ENCODE measurements around the gene TOMM40. TPM values are rescaled to one million over a fixed set of nuclear protein-coding genes. Genes with fewer than 3 reads are reported as not detected.

The TOMM40 gene
- total RNA-seq, 1 experiment from 2014 or later: 83.6 TPM

DNA sequence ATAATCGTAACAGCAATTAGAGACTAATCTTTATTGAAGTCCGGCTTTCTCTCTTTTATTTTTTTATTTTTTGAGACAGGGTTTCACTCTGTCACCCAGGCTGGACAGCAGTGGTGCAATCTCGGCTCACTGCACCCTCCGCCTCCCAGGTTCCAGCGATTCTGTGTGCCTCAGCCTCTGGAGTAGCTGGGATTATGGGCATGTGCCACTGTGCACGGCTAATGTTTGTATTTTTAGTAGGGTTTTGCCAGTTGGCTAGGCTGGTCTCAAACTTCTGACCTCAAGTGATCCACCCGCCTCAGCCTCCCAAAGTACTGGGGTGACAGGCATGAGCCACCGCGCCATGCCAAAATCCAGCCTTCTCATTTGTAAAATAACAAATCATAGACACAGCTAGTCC, 58.5 kb downstream of the TOMM40 start:
- ChIA-PET POLR2A (ENCODE audit: unreplicated experiment) (no interaction called here), CTCF (no interaction called here)
- intact Hi-C loops (cut with micrococcal nuclease; ENCODE audit: unreplicated experiment): no loop called here
- Histone ChIP-seq H3K36me3 (ENCODE audit: low read depth) (no peaks in the 10 kb centered on the region), H3K9me3 (ENCODE audit: insufficient read depth, low read depth) (no peaks in the 10 kb centered on the region), H3K79me2 (ENCODE audit: low read depth) (peaks cover 11% of the 10 kb centered on the region), H3K4me1 (replicated peaks; ENCODE audit: insufficient read depth) (0 out of 2 replicates have a peak, but pooled peaks cover 5% of the 10 kb centered on the region), H3K9me2 (ENCODE audit: insufficient read depth) (no peaks in the 10 kb centered on the region), H3K27ac (no peak overlapping the region), H3F3A (ENCODE audit: insufficient read depth, low read depth) (peaks cover 18% of the 10 kb centered on the region; the same call in 1 of the 2 replicates), H2AFZ (no peak overlapping the region), H4K20me1 (ENCODE audit: insufficient read depth) (0 out of 2 replicates have a peak, but pooled peaks cover 3% of the 10 kb centered on the region), H3K27me3 (ENCODE audit: insufficient read depth, low read depth) (no peaks in the 10 kb centered on the region), H3K4me3 (no peak overlapping the region), H3K4me2 (no peak overlapping the region)
- TF ChIP-seq, protein P1, sequence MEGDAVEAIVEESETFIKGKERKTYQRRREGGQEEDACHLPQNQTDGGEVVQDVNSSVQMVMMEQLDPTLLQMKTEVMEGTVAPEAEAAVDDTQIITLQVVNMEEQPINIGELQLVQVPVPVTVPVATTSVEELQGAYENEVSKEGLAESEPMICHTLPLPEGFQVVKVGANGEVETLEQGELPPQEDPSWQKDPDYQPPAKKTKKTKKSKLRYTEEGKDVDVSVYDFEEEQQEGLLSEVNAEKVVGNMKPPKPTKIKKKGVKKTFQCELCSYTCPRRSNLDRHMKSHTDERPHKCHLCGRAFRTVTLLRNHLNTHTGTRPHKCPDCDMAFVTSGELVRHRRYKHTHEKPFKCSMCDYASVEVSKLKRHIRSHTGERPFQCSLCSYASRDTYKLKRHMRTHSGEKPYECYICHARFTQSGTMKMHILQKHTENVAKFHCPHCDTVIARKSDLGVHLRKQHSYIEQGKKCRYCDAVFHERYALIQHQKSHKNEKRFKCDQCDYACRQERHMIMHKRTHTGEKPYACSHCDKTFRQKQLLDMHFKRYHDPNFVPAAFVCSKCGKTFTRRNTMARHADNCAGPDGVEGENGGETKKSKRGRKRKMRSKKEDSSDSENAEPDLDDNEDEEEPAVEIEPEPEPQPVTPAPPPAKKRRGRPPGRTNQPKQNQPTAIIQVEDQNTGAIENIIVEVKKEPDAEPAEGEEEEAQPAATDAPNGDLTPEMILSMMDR (conservative IDR thresholded peaks at IDR 0.05): no peak
- no peak for TF ChIP-seq EZH2 (IDR thresholded peaks at IDR 0.05; ENCODE audit: low read depth)
- BruUV-seq (replicated peaks): no TSS peak
- DNase-seq: no peak

DNA sequence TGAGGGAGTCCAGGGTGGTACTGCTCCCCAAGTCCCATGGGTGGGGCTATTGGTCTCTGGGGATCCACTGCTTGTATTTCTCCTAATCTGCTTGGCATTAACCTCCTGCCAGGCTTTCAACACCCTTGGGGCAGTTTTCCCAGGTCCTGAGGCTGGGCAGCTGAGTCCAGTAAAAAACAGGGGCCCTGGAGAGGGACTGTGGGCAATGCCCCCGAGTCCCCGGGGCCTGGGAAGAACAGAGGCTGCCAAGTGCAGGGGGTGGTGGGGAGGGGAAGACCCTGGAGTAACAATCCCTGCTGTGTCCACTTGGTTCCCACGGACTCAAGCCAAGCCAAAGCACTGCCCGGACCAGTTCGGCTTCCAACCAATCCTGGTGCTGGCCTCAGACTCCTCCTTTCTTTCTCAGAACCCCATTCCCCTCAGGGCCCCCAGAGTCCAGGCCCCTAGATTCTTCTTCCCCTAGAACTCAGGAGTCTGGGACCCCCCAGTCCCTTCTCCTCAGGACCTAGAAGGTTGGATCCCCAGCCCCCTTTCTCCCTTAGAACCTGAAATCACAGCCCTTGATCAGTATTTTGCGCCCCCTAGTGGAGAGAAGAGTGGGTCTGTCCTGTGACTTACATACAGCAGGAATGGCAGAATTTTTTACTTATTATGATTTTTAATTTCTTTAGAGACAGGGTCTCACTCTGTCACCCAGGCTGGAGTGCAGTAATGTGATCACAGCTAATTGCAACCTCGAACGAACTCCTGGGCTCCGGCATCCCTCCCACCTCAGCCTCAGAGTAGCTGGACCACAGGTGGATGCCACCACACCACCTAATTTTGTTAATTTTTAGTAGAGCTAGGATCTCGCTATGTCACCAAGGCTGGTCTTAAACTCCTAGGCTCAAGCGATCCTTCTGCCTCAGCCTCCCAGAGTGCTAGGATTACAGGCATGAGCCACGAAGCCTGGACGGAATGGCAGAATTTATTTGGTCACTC, 60.4 kb downstream of the TOMM40 start:
- peaks cover 23% of the 10 kb centered on the region for H3K79me2 ChIP-seq (ENCODE audit: low read depth)
- no peak overlapping the region for H2AFZ ChIP-seq
- ChIA-PET CTCF (interaction anchor here (0.6 kb wide), 1 partner anchor 296 kb away, joined by 3 read pairs; no protein-coding TSS in a partner anchor), POLR2A (ENCODE audit: unreplicated experiment) (interaction anchor here (0.6 kb wide), 2 partner anchors 186 to 730 kb away, joined by 18 to 29 read pairs; no protein-coding TSS in a partner anchor)
- no peak overlapping the region for H3K4me3 ChIP-seq
- intact Hi-C loops (cut with micrococcal nuclease; ENCODE audit: unreplicated experiment): loop anchor here (10.0 kb wide), 2 partner anchors 177 to 377 kb away; partner anchors contain the start of gene CBLC
- no peak overlapping the region for H3K27ac ChIP-seq
- no peak overlapping the region for H3K4me2 ChIP-seq
- no peaks in the 10 kb centered on the region for H3K27me3 ChIP-seq (ENCODE audit: insufficient read depth, low read depth)
- peak; percentile 49 to 56 for DNase-seq
- H3K36me3 ChIP-seq (ENCODE audit: low read depth): no peaks in the 10 kb centered on the region
- peaks cover 13% of the 10 kb centered on the region for H4K20me1 ChIP-seq (ENCODE audit: insufficient read depth)
- BruUV-seq (replicated peaks): no TSS peak
- TF ChIP-seq, protein P1 (conservative IDR thresholded peaks at IDR 0.05): peak; percentile 98
- no peak for TF ChIP-seq EZH2 (IDR thresholded peaks at IDR 0.05; ENCODE audit: low read depth)
- no peaks in the 10 kb centered on the region for H3K9me3 ChIP-seq (ENCODE audit: insufficient read depth, low read depth)
- H3K4me1 ChIP-seq (replicated peaks; ENCODE audit: insufficient read depth): peaks cover 11% of the 10 kb centered on the region
- peaks cover 20% of the 10 kb centered on the region; the same call in 1 of the 2 replicates for H3F3A ChIP-seq (ENCODE audit: insufficient read depth, low read depth)
- H3K9me2 ChIP-seq (ENCODE audit: insufficient read depth): no peaks in the 10 kb centered on the region

Other genes starting within 250 kb of the TOMM40 start
- gene PVR, start 247.3 kb upstream of the TOMM40 start, total RNA-seq (2021): 50.8 and 52.1 TPM in 2 replicates
- 4.8 and 8.0 TPM in 2 replicates for gene CEACAM19, start 219.8 kb upstream of the TOMM40 start, total RNA-seq (2021)
- gene CEACAM16, start 192.1 kb upstream of the TOMM40 start, total RNA-seq (2021): not detected in 2 replicates
- gene BCL3, start 142.5 kb upstream of the TOMM40 start, total RNA-seq (2021): 36.1 and 38.9 TPM in 2 replicates
- gene CBLC, start 113.4 kb upstream of the TOMM40 start, total RNA-seq (2021): 53.6 and 68.8 TPM in 2 replicates
- 146 and 199 TPM in 2 replicates for gene BCAM, start 82.2 kb upstream of the TOMM40 start, total RNA-seq (2021)
- 115 and 136 TPM in 2 replicates for gene NECTIN2, start 45.0 kb upstream of the TOMM40 start, total RNA-seq (2021)
- gene APOE, start 14.5 kb downstream of the TOMM40 start, total RNA-seq (2021): 11.5 and 16.5 TPM in 2 replicates
- 27.4 and 31.1 TPM in 2 replicates for gene APOC1, start 23.4 kb downstream of the TOMM40 start, total RNA-seq (2021)
- gene APOC4, start 51.0 kb downstream of the TOMM40 start, total RNA-seq (2021): not detected in 2 replicates
- not detected in 2 replicates for gene APOC2, start 54.8 kb downstream of the TOMM40 start, total RNA-seq (2021)
- 98.2 and 111 TPM in 2 replicates for gene CLPTM1, start 64.1 kb downstream of the TOMM40 start, total RNA-seq (2021)
- 5.8 and 10.6 TPM in 2 replicates for gene RELB, start 110.2 kb downstream of the TOMM40 start, total RNA-seq (2021)
- gene CLASRP, start 147.8 kb downstream of the TOMM40 start, total RNA-seq (2021): 74.1 and 76.8 TPM in 2 replicates
- 3.1 and 3.7 TPM in 2 replicates for gene ZNF296, start 185.2 kb downstream of the TOMM40 start, total RNA-seq (2021)
- 29.6 and 30.6 TPM in 2 replicates for gene GEMIN7, start 188.0 kb downstream of the TOMM40 start, total RNA-seq (2021)
- gene PPP1R37, start 201.9 kb downstream of the TOMM40 start, total RNA-seq (2021): 41.1 and 49.5 TPM in 2 replicates

Measured in PC-9 (cell line).